Measurements from ENCODE around the gene IFT43. TPM values are rescaled to one million over a fixed set of nuclear protein-coding genes. Genes with fewer than 3 reads are reported as not detected.

IFT43 gene
- total and polyA plus RNA-seq, 10 of the 15 experiments (the other 5 are each of a cell fraction or from before 2014, with no cell fraction given): 8.2 to 24.8 (median 14.0) TPM

DNA sequence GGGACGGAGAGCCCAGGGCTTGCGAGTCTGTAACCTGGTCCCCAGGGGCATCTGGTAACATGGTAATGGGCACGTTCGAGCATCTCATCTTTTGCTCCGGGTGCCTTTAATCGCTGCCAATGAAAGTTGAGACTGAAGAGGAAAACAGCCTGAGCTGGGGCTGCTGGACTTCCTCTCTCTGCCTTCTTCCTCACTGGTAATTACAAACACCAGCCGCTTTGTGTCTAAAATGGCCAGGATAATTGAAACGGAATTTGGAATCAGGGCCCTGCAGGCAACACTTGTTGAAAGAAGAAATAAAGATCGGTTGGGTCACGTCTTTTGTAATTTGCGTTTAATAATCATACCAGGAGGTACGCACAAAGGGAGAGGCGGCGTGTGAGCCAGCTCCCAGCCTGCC is 114.7 kb downstream of the IFT43 start:
- H3K27ac ChIP-seq (ENCODE audit: control insufficient read depth, insufficient read depth): no peak overlapping the region
- no peak overlapping the region for H2AFZ ChIP-seq (ENCODE audit: control insufficient read depth, low read depth, low read length)
- WGBS (ENCODE audit: insufficient coverage, insufficient replicate concordance, low lambda C conversion rate, missing lambda C conversion rate): 56% methylated on average over 14 of the region's 14 CpGs
- H3K9me3 ChIP-seq (replicated peaks; ENCODE audit: control insufficient read depth, insufficient read depth, low read length): no peaks in the 10 kb centered on the region
- no peak overlapping the region for H3K4me3 ChIP-seq
- intact Hi-C loops (cut with micrococcal nuclease; ENCODE audit: unreplicated experiment) (no loop called here), in situ Hi-C loops (cut with MboI) (no loop called here)
- ATAC-seq (no peak), FAIRE-seq (no peak), DNase-seq (ENCODE audit: low read depth, low spot score) (no peak)
- no peaks in the 10 kb centered on the region for H3K36me3 ChIP-seq (ENCODE audit: control insufficient read depth in 2 of 2, insufficient read depth in 2 of 2, low read length in 1 of 2)
- 0 out of 4 replicates have a peak, but pooled peaks cover 0 to 3% of the 10 kb centered on the region in 2 experiments for H3K27me3 ChIP-seq (replicated peaks in 1 of 2; ENCODE audit: control insufficient read depth in 2 of 2, insufficient read depth in 2 of 2, low read length in 1 of 2)
- no peaks in the 10 kb centered on the region for H3K79me2 ChIP-seq (ENCODE audit: control insufficient read depth, insufficient read depth, low read length)
- H3K4me2 ChIP-seq (ENCODE audit: control insufficient read depth, insufficient read depth): no peak overlapping the region
- ChIA-PET POLR2A (no interaction called here), SMC1A (ENCODE audit: uncharacterized antibody, unreplicated experiment) (interaction anchor here (0.8 kb wide), 1 partner anchor 16 kb away, joined by 3 read pairs; no protein-coding TSS in a partner anchor), RAD21 (ENCODE audit: unreplicated experiment) (interaction anchor here (0.6 kb wide), 1 partner anchor 48 kb away, joined by 4 read pairs; no protein-coding TSS in a partner anchor), CTCF (no interaction called here)
- TF ChIP-seq, protein P1, sequence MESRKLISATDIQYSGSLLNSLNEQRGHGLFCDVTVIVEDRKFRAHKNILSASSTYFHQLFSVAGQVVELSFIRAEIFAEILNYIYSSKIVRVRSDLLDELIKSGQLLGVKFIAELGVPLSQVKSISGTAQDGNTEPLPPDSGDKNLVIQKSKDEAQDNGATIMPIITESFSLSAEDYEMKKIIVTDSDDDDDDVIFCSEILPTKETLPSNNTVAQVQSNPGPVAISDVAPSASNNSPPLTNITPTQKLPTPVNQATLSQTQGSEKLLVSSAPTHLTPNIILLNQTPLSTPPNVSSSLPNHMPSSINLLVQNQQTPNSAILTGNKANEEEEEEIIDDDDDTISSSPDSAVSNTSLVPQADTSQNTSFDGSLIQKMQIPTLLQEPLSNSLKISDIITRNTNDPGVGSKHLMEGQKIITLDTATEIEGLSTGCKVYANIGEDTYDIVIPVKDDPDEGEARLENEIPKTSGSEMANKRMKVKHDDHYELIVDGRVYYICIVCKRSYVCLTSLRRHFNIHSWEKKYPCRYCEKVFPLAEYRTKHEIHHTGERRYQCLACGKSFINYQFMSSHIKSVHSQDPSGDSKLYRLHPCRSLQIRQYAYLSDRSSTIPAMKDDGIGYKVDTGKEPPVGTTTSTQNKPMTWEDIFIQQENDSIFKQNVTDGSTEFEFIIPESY (IDR thresholded peaks at IDR 0.05): no peak
- no peak for TF ChIP-seq NFYA (IDR thresholded peaks at IDR 0.05; ENCODE audit: borderline replicate concordance, low read depth, low read length)
- no peak for TF ChIP-seq SMC3 (IDR thresholded peaks at IDR 0.05; ENCODE audit: borderline replicate concordance, low read length)
- no peak for TF ChIP-seq PML (IDR thresholded peaks at IDR 0.05; ENCODE audit: low read length)
- TF ChIP-seq, protein P2, sequence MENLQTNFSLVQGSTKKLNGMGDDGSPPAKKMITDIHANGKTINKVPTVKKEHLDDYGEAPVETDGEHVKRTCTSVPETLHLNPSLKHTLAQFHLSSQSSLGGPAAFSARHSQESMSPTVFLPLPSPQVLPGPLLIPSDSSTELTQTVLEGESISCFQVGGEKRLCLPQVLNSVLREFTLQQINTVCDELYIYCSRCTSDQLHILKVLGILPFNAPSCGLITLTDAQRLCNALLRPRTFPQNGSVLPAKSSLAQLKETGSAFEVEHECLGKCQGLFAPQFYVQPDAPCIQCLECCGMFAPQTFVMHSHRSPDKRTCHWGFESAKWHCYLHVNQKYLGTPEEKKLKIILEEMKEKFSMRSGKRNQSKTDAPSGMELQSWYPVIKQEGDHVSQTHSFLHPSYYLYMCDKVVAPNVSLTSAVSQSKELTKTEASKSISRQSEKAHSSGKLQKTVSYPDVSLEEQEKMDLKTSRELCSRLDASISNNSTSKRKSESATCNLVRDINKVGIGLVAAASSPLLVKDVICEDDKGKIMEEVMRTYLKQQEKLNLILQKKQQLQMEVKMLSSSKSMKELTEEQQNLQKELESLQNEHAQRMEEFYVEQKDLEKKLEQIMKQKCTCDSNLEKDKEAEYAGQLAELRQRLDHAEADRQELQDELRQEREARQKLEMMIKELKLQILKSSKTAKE (IDR thresholded peaks at IDR 0.05; ENCODE audit: low read depth, poor library complexity, severe bottlenecking): no peak
- H3K9ac ChIP-seq (ENCODE audit: control insufficient read depth, insufficient read depth, low read length): no peak overlapping the region
- no peaks in the 10 kb centered on the region for H3K4me1 ChIP-seq (ENCODE audit: control insufficient read depth, insufficient read depth, low read length)
- no TSS peak for BruUV-seq (replicated peaks)
- H4K20me1 ChIP-seq (ENCODE audit: control insufficient read depth, insufficient read depth): no peaks in the 10 kb centered on the region
